ENCODE data around the gene CACFD1. TPM values are rescaled to one million over a fixed set of nuclear protein-coding genes. Genes with fewer than 3 reads are reported as not detected.
A peak's percentile ranks its signal among the peaks of the same experiment; 100 is the strongest.

Gene CACFD1
- total and polyA plus RNA-seq, 2 of the 13 experiments (the other 11 are each of a cell fraction or from before 2014, with no cell fraction given) = 13.8 to 14.6 TPM

GRCh38 chr9:133420392-133420827, 39.4 kb upstream of the CACFD1 start (continued):
- no peak for TF ChIP-seq SMARCC2 (IDR thresholded peaks at IDR 0.05)
- TF ChIP-seq ZNF276 (CRISPR knock-in tag; IDR thresholded peaks at IDR 0.05; ENCODE audit: low read depth) = no peak
- TF ChIP-seq KLF6 (CRISPR knock-in tag; IDR thresholded peaks at IDR 0.05) = no peak
- TF ChIP-seq, protein P1, sequence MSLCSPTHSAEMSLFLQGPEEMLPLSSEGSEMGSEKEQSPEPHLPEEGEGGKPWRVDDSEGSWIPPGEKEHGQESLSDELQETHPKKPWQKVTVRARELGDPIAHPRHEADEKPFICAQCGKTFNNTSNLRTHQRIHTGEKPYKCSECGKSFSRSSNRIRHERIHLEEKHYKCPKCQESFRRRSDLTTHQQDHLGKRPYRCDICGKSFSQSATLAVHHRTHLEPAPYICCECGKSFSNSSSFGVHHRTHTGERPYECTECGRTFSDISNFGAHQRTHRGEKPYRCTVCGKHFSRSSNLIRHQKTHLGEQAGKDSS (CRISPR knock-in tag; IDR thresholded peaks at IDR 0.05; ENCODE audit: borderline replicate concordance, low read depth) = no peak
- TF ChIP-seq SOX5 (CRISPR knock-in tag; IDR thresholded peaks at IDR 0.05; ENCODE audit: borderline replicate concordance) = peak; percentile 52; the same call in 1 of the 2 replicates
- TF ChIP-seq ZKSCAN8 (CRISPR knock-in tag; IDR thresholded peaks at IDR 0.05; ENCODE audit: borderline replicate concordance) = no peak
- TF ChIP-seq BATF2 (CRISPR knock-in tag; IDR thresholded peaks at IDR 0.05) = no peak
- 0 out of 2 replicates have a peak, but pooled peaks have one; percentile 32 for TF ChIP-seq NFYC (CRISPR knock-in tag; IDR thresholded peaks at IDR 0.05)
- no peak for TF ChIP-seq RFXANK (CRISPR knock-in tag; IDR thresholded peaks at IDR 0.05)
- TF ChIP-seq, protein P2, sequence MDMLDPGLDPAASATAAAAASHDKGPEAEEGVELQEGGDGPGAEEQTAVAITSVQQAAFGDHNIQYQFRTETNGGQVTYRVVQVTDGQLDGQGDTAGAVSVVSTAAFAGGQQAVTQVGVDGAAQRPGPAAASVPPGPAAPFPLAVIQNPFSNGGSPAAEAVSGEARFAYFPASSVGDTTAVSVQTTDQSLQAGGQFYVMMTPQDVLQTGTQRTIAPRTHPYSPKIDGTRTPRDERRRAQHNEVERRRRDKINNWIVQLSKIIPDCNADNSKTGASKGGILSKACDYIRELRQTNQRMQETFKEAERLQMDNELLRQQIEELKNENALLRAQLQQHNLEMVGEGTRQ (IDR thresholded peaks at IDR 0.05; ENCODE audit: low read depth, low read length) = no peak
- TF ChIP-seq, protein P2 (CRISPR knock-in tag; IDR thresholded peaks at IDR 0.05; ENCODE audit: borderline replicate concordance) = no peak
- TF ChIP-seq SOX13 (IDR thresholded peaks at IDR 0.05) = peak; percentile 25; the same call in 1 of the 2 replicates
- no peak for TF ChIP-seq SOX13 (CRISPR knock-in tag; conservative IDR thresholded peaks at IDR 0.05 in 1 of 2, IDR thresholded peaks at IDR 0.05 in 1 of 2)
- TF ChIP-seq NR2F1 (CRISPR knock-in tag; IDR thresholded peaks at IDR 0.05) = no peak
- TF ChIP-seq STAT5B (CRISPR knock-in tag; IDR thresholded peaks at IDR 0.05) = no peak

Data from HepG2 (cell line).